AML-193 (cell line): ENCODE measurements around the gene ZNF700.
"Not testable (repeated sequence)": the region's sequence is repeated elsewhere in the genome, so short reads cannot be mapped to it uniquely, and the experiment has no call there.

Experiments
- DNase-seq, 2 experiments: peaks; one replicate each; lab custom pipeline; 2025; lab: John Stamatoyannopoulos, UW

Gene ZNF700

GRCh38 chr19:11989112-11989456 lies 64.2 kb downstream of the ZNF700 start:
- no peak for DNase-seq

- not testable (repeated sequence) for DNase-seq
Measured at GRCh38 chr19:11991921-11992320, 67.0 kb downstream of the ZNF700 start.

GRCh38 chr19:11995174-11995573 lies 70.3 kb downstream of the ZNF700 start:
- DNase-seq, result no peak
